ENCODE measurements around the gene JAG1.

GRCh38 chr20:10597637-10598036 lies 76.2 kb downstream of the JAG1 start:
- TF ChIP-seq, protein P1, sequence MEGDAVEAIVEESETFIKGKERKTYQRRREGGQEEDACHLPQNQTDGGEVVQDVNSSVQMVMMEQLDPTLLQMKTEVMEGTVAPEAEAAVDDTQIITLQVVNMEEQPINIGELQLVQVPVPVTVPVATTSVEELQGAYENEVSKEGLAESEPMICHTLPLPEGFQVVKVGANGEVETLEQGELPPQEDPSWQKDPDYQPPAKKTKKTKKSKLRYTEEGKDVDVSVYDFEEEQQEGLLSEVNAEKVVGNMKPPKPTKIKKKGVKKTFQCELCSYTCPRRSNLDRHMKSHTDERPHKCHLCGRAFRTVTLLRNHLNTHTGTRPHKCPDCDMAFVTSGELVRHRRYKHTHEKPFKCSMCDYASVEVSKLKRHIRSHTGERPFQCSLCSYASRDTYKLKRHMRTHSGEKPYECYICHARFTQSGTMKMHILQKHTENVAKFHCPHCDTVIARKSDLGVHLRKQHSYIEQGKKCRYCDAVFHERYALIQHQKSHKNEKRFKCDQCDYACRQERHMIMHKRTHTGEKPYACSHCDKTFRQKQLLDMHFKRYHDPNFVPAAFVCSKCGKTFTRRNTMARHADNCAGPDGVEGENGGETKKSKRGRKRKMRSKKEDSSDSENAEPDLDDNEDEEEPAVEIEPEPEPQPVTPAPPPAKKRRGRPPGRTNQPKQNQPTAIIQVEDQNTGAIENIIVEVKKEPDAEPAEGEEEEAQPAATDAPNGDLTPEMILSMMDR (optimal IDR thresholded peaks at IDR 0.05 in 1 of 3, IDR thresholded peaks at IDR 0.05 in 1 of 3, conservative IDR thresholded peaks at IDR 0.05 in 1 of 3; ENCODE audit: extremely low read depth in 1 of 3, insufficient read depth in 2 of 3, low read length in 3 of 3), result no peak
- TF ChIP-seq EZH2 (IDR thresholded peaks at IDR 0.05; ENCODE audit: low read length), result no peak
